Calu3 (cell line): ENCODE data around the gene PTGES. TPM values are rescaled to one million over a fixed set of nuclear protein-coding genes. Genes with fewer than 3 reads are reported as not detected.

Experiments used
- BruUV-seq: library from RNA; stranded (reverse); fragments of 400-500 nt; replicated peaks from 2 replicates; lab custom pipeline; 2021; lab: Mats Ljungman, UMichigan
- CTCF ChIA-PET: fragments of 300-600 bp; sonication (Branson Sonifier 250); formaldehyde crosslinking; loops from one replicate; lab custom pipeline; 2022; ENCODE audit warnings: antibody characterized with exemption; lab: Charles Lee
- DNase-seq: peaks from one replicate; pipeline ENCODE4 v3.0.0; 2022
- H3K27ac Mint-ChIP-seq: one replicate; pipeline ENCODE4 v1.8.0; 2022; ENCODE audit warnings: mixed read lengths; ENCODE audit not compliant: unreplicated experiment
- H3K27me3 Mint-ChIP-seq: one replicate; pipeline ENCODE4 v1.8.0; 2022; ENCODE audit warnings: mixed read lengths; ENCODE audit not compliant: unreplicated experiment
- H3K36me3 Mint-ChIP-seq: one replicate; pipeline ENCODE4 v1.8.0; 2022; ENCODE audit warnings: mild to moderate bottlenecking, moderate library complexity, mixed read lengths; ENCODE audit not compliant: insufficient read depth, unreplicated experiment
- H3K4me1 Mint-ChIP-seq: one replicate; pipeline ENCODE4 v1.8.0; 2022; ENCODE audit warnings: mild to moderate bottlenecking, low read depth, mixed read lengths; ENCODE audit not compliant: unreplicated experiment
- H3K4me3 Mint-ChIP-seq: one replicate; pipeline ENCODE4 v1.8.0; 2022; ENCODE audit warnings: mild to moderate bottlenecking, low read depth, moderate library complexity, mixed read lengths; ENCODE audit not compliant: unreplicated experiment
- H3K9me3 Mint-ChIP-seq: one replicate; pipeline ENCODE4 v1.8.0; 2022; ENCODE audit warnings: low read depth, mixed read lengths; ENCODE audit not compliant: unreplicated experiment
- CTCF ChIP-seq: fragments of 200-600 bp; IDR thresholded peaks from one replicate; pipeline ENCODE4 v1.8.0; 2022; ENCODE audit warnings: antibody characterized with exemption; ENCODE audit not compliant: unreplicated experiment
- intact Hi-C: fragments of 100-400 bp; cut with micrococcal nuclease; formaldehyde crosslinking; loops from one replicate; pipeline ENCODE4 v1.10.0; 2022; ENCODE audit not compliant: unreplicated experiment
- total RNA-seq: library from RNA; stranded (reverse); gene quantifications from 2 replicates; pipeline ENCODE4 v1.2.3, GENCODE V29; 2022

The PTGES gene
- total RNA-seq, 1 experiment from 2014 or later = 6.3 TPM

- peak overlapping the region; percentile 78 for H3K4me3 Mint-ChIP-seq
- intact Hi-C loops = no loop called here
- peaks cover 25% of the 10 kb centered on the region for H3K27me3 Mint-ChIP-seq
- CTCF ChIA-PET = no interaction called here
- no peaks in the 10 kb centered on the region for H3K4me1 Mint-ChIP-seq
- H3K27ac Mint-ChIP-seq = no peak overlapping the region
- no peak for DNase-seq
- peaks cover 6% of the 10 kb centered on the region for H3K36me3 Mint-ChIP-seq
- H3K9me3 Mint-ChIP-seq = no peaks in the 10 kb centered on the region
- no TSS peak for BruUV-seq
- no peak for TF ChIP-seq CTCF
Measured at GRCh38 chr9:129697656-129698253, 55.1 kb downstream of the PTGES start.

GRCh38 chr9:129696944-129697655 is 55.7 kb downstream of the PTGES start:
- no peak for DNase-seq
- Mint-ChIP-seq H3K36me3 (peaks cover 6% of the 10 kb centered on the region), H3K27ac (peak overlapping the region; percentile 64), H3K27me3 (peaks cover 25% of the 10 kb centered on the region), H3K4me1 (no peaks in the 10 kb centered on the region), H3K9me3 (no peaks in the 10 kb centered on the region), H3K4me3 (peak overlapping the region; percentile 78)
- TF ChIP-seq CTCF = no peak
- BruUV-seq = no TSS peak
- intact Hi-C loops = no loop called here
- CTCF ChIA-PET = no interaction called here

DNA sequence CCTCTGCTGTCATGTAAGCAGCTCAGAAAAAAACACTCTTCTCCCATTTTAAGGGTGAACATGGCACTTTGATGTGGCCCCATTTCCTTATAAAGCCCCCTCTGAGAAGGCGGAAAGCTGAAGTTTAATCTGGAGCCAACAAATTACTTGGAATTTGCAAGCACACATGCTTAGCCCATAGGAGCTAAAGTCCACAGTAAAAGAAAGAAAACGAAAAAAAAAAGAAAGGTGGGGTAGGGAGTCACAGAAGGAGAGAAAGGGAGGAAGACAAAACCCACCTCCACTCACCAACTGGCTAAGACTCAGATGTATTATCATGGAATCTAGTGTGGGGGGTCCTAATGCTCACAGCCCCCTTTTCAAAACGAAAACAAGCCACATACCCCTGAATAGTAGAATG is 57.0 kb downstream of the PTGES start:
- H3K4me3 Mint-ChIP-seq = no peak overlapping the region
- peaks cover 25% of the 10 kb centered on the region for H3K27me3 Mint-ChIP-seq
- intact Hi-C loops = no loop called here
- H3K9me3 Mint-ChIP-seq = no peaks in the 10 kb centered on the region
- peaks cover 6% of the 10 kb centered on the region for H3K36me3 Mint-ChIP-seq
- no peak for TF ChIP-seq CTCF
- BruUV-seq = no TSS peak
- no peak overlapping the region for H3K27ac Mint-ChIP-seq
- CTCF ChIA-PET = no interaction called here
- no peaks in the 10 kb centered on the region for H3K4me1 Mint-ChIP-seq
- DNase-seq = no peak

DNA sequence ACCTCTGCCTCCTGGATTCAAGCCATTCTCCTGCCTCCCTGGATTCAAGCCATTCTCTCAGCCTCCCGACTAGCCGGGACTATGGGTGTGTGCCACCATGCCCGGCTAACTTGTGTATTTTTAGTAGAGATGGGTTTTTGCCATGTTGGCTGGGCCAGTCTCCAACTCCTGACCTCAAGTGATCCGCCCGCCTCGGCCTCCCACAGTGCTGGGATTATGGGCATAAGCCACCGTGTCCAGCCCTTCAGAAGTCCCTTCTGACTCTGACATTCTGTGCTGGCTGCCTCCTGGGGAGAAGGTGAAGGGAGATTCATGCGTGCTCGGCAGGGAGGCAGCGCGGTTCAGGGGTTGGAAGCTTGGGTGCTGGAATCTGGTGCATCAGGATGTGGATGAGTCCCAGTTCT is 58.6 kb downstream of the PTGES start:
- no peak for DNase-seq
- Mint-ChIP-seq H3K27ac (no peak overlapping the region), H3K9me3 (no peaks in the 10 kb centered on the region), H3K4me1 (no peaks in the 10 kb centered on the region), H3K4me3 (no peak overlapping the region), H3K36me3 (peaks cover 6% of the 10 kb centered on the region), H3K27me3 (peaks cover 25% of the 10 kb centered on the region)
- CTCF ChIA-PET = no interaction called here
- intact Hi-C loops = no loop called here
- TF ChIP-seq CTCF = no peak
- BruUV-seq = no TSS peak
